ENCODE results near the gene SSR2. TPM values are rescaled to one million over a fixed set of nuclear protein-coding genes. Genes with fewer than 3 reads are reported as not detected.

The SSR2 gene
- total RNA-seq, 2 experiments from 2014 or later, result 147 to 153 TPM

- Histone ChIP-seq H3K9me3 (ENCODE audit: low read length) (no peaks in the 10 kb centered on the region), H4K20me1 (ENCODE audit: insufficient read depth, low read length) (peaks cover 22% of the 10 kb centered on the region), H3K79me2 (ENCODE audit: insufficient read depth, low read depth, low read length) (peaks cover 83% of the 10 kb centered on the region), H3K27ac (ENCODE audit: low read depth, low read length, poor library complexity, severe bottlenecking) (peak overlapping the region; percentile 94), H3K9me2 (ENCODE audit: insufficient read depth, low read length) (no peaks in the 10 kb centered on the region), H2AFZ (ENCODE audit: low read length) (no peak overlapping the region), H3K4me1 (ENCODE audit: insufficient read depth, low read length, poor library complexity, severe bottlenecking) (peaks cover 68% of the 10 kb centered on the region), H3K4me2 (ENCODE audit: low read length) (peak overlapping the region; percentile 94), H3K4me3 (ENCODE audit: low read depth, low read length, poor library complexity, severe bottlenecking) (peak overlapping the region; percentile 85), H3K36me3 (ENCODE audit: insufficient read depth, low read length) (peaks cover 28% of the 10 kb centered on the region)
- TSS peak; percentile 81 for BruUV-seq (replicated peaks)
- TF ChIP-seq CTCF (conservative IDR thresholded peaks at IDR 0.05; ENCODE audit: low read length) (0 out of 2 replicates have a peak, but pooled peaks have one; percentile 3), EZH2phosphoT487 (IDR thresholded peaks at IDR 0.05; ENCODE audit: borderline replicate concordance, low read depth, low read length) (no peak)
- CTCF ChIA-PET (ENCODE audit: unreplicated experiment), result interaction anchor here (1.2 to 1.6 kb wide), 3 partner anchors 11 to 35 kb away, joined by 3 to 8 read pairs (median 8); no protein-coding TSS in a partner anchor
- intact Hi-C loops (cut with micrococcal nuclease; ENCODE audit: unreplicated experiment), result loop anchor here (2.0 kb wide), 1 partner anchor 40 kb away; no protein-coding TSS in a partner anchor
- no peak for DNase-seq (ENCODE audit: low spot score)
- POLR2A ChIA-PET, result interaction anchor here (0.5 to 4.2 kb wide), 9 partner anchors 11 to 96 kb away, joined by 3 to 34 read pairs (median 4); no protein-coding TSS in a partner anchor
Observed at GRCh38 chr1:155978973-155979429, 41.8 kb downstream of the SSR2 start.

GRCh38 chr1:155978325-155978972 is 42.3 kb downstream of the SSR2 start, which contains the start of gene ARHGEF2:
TSS of gene ARHGEF2 (minus strand) at chr1:155978547. CDS start at chr1:155978427, 120 bp downstream.
- ChIA-PET POLR2A (interaction anchor here (0.6 to 4.2 kb wide), 13 partner anchors 11 to 96 kb away, joined by 3 to 34 read pairs (median 5); partner anchors contain the start of gene KHDC4), CTCF (ENCODE audit: unreplicated experiment) (interaction anchor here (0.6 to 1.6 kb wide), 6 partner anchors 11 to 36 kb away, joined by 3 to 8 read pairs (median 4); no protein-coding TSS in a partner anchor)
- BruUV-seq (replicated peaks), result no TSS peak
- peak; percentile 94 for DNase-seq (ENCODE audit: low spot score)
- H3K27ac ChIP-seq (ENCODE audit: low read depth, low read length, poor library complexity, severe bottlenecking), result peak within 1 kb of the TSS; percentile 94
- H3K9me3 ChIP-seq (ENCODE audit: low read length), result no peaks in the 10 kb centered on the region
- H3K9me2 ChIP-seq (ENCODE audit: insufficient read depth, low read length), result no peaks in the 10 kb centered on the region
- H3K4me1 ChIP-seq (ENCODE audit: insufficient read depth, low read length, poor library complexity, severe bottlenecking), result peaks cover 68% of the 10 kb centered on the region
- TF ChIP-seq CTCF (conservative IDR thresholded peaks at IDR 0.05; ENCODE audit: low read length) (peak; percentile 70), EZH2phosphoT487 (IDR thresholded peaks at IDR 0.05; ENCODE audit: borderline replicate concordance, low read depth, low read length) (no peak)
- intact Hi-C loops (cut with micrococcal nuclease; ENCODE audit: unreplicated experiment), result loop anchor here (2.0 kb wide), 1 partner anchor 40 kb away; no protein-coding TSS in a partner anchor
- peaks cover 89% of the 10 kb centered on the region for H3K79me2 ChIP-seq (ENCODE audit: insufficient read depth, low read depth, low read length)
- peaks cover 22% of the 10 kb centered on the region for H4K20me1 ChIP-seq (ENCODE audit: insufficient read depth, low read length)
- peak within 1 kb of the TSS; percentile 85 for H3K4me3 ChIP-seq (ENCODE audit: low read depth, low read length, poor library complexity, severe bottlenecking)
- peak within 1 kb of the TSS; percentile 94 for H3K4me2 ChIP-seq (ENCODE audit: low read length)
- peaks cover 33% of the 10 kb centered on the region for H3K36me3 ChIP-seq (ENCODE audit: insufficient read depth, low read length)
- no peak within 1 kb of the TSS for H2AFZ ChIP-seq (ENCODE audit: low read length)

Measured in OCI-LY7 (cell line).